Measurements from ENCODE around the gene ITGB1. TPM values are rescaled to one million over a fixed set of nuclear protein-coding genes. Genes with fewer than 3 reads are reported as not detected.

Gene ITGB1
- total and polyA plus RNA-seq, 10 of the 15 experiments (the other 5 are each of a cell fraction or from before 2014, with no cell fraction given) = 2.8 to 20.7 (median 10.4) TPM

GRCh38 chr10:32947586-32947985, 10.4 kb downstream of the ITGB1 start (continued):
- TF ChIP-seq CREB1 (IDR thresholded peaks at IDR 0.05; ENCODE audit: low read depth) (no peak), SREBF2 (IDR thresholded peaks at IDR 0.05; ENCODE audit: low read length) (no peak), EED (IDR thresholded peaks at IDR 0.05; ENCODE audit: low read depth) (no peak), FOS (IDR thresholded peaks at IDR 0.05; ENCODE audit: borderline replicate concordance, extremely low read depth, insufficient read length) (no peak), SREBF1 (IDR thresholded peaks at IDR 0.05; ENCODE audit: low read length) (no peak), SRF (IDR thresholded peaks at IDR 0.05; ENCODE audit: low read depth in 2 of 2, low read length in 2 of 2) (no peak)

GRCh38 chr10:32946108-32946507, 11.9 kb downstream of the ITGB1 start:
- intact Hi-C loops (cut with micrococcal nuclease; ENCODE audit: unreplicated experiment) = no loop called here
- Histone ChIP-seq H3K4me2 (ENCODE audit: control insufficient read depth, insufficient read depth) (no peak overlapping the region), H4K20me1 (ENCODE audit: control insufficient read depth, insufficient read depth) (no peaks in the 10 kb centered on the region), H3K36me3 (ENCODE audit: control insufficient read depth in 2 of 2, insufficient read depth in 2 of 2, low read length in 1 of 2) (no peaks in the 10 kb centered on the region), H3K27ac (ENCODE audit: control insufficient read depth, insufficient read depth) (no peak overlapping the region), H3K9me3 (replicated peaks; ENCODE audit: control insufficient read depth, insufficient read depth, low read length) (no peaks in the 10 kb centered on the region; the same call in 2 of the 3 replicates), H3K27me3 (replicated peaks in 1 of 2; ENCODE audit: control insufficient read depth in 2 of 2, insufficient read depth in 2 of 2, low read length in 1 of 2) (no peaks in the 10 kb centered on the region), H3K4me1 (ENCODE audit: control insufficient read depth, insufficient read depth, low read length) (peaks cover 24% of the 10 kb centered on the region), H2AFZ (ENCODE audit: control insufficient read depth, low read depth, low read length) (no peak overlapping the region), H3K9ac (ENCODE audit: control insufficient read depth, insufficient read depth, low read length) (no peak overlapping the region), H3K79me2 (ENCODE audit: control insufficient read depth, insufficient read depth, low read length) (peaks cover 38% of the 10 kb centered on the region), H3K4me3 (no peak overlapping the region)
- FAIRE-seq (no peak), DNase-seq (ENCODE audit: low read depth, low spot score) (no peak), ATAC-seq (no peak)
- no peak for TF ChIP-seq TCF3 (IDR thresholded peaks at IDR 0.05; ENCODE audit: borderline replicate concordance, insufficient read depth, low read depth, low read length)
- no peak for TF ChIP-seq KLF5 (IDR thresholded peaks at IDR 0.05; ENCODE audit: partially characterized antibody)
- no peak for TF ChIP-seq ZNF24 (IDR thresholded peaks at IDR 0.05)
- no peak for TF ChIP-seq SREBF2 (IDR thresholded peaks at IDR 0.05; ENCODE audit: low read length)
- TF ChIP-seq ASH2L (IDR thresholded peaks at IDR 0.05; ENCODE audit: borderline replicate concordance, low read depth) = no peak
- no peak for TF ChIP-seq MEF2B (IDR thresholded peaks at IDR 0.05; ENCODE audit: partially characterized antibody, poor library complexity, severe bottlenecking)
- TF ChIP-seq NFYB (IDR thresholded peaks at IDR 0.05; ENCODE audit: insufficient read depth, low read depth, low read length) = no peak
- no peak for TF ChIP-seq PBX3 (IDR thresholded peaks at IDR 0.05; ENCODE audit: insufficient replicate concordance, low read depth, low read length)
- ChIA-PET RAD21 (ENCODE audit: unreplicated experiment) (no interaction called here), POLR2A (no interaction called here), SMC1A (ENCODE audit: uncharacterized antibody, unreplicated experiment) (no interaction called here), CTCF (no interaction called here)
- WGBS (ENCODE audit: insufficient coverage, insufficient replicate concordance, low lambda C conversion rate, missing lambda C conversion rate) = 100% methylated on average over 2 of the region's 2 CpGs
- in situ Hi-C loops (cut with MboI) = no loop called here
- no TSS peak for BruUV-seq (replicated peaks)
